HG02840 (cell line): Measurements from ENCODE around the gene ATAD5.
"Not testable (repeated sequence)": the region's sequence is repeated elsewhere in the genome, so short reads cannot be mapped to it uniquely, and the experiment has no call there.

Experiments used
- ATAC-seq: cut with Tn5 transposase; IDR thresholded peaks from one replicate; pipeline ENCODE4 v1.9.1; 2021; ENCODE audit warnings: mild to moderate bottlenecking, moderate library complexity, moderate number of reproducible peaks; ENCODE audit not compliant: unreplicated experiment, low FRiP score

The ATAD5 gene

GRCh38 chr17:30908717-30909420 lies 77.1 kb downstream of the ATAD5 start:
- ATAC-seq, result no peak

- ATAC-seq, result not testable (repeated sequence)
Observed at GRCh38 chr17:30910151-30910550, 78.4 kb downstream of the ATAD5 start.

GRCh38 chr17:30913955-30914354 lies 82.2 kb downstream of the ATAD5 start:
- ATAC-seq, result no peak

- ATAC-seq, result no peak
Observed at GRCh38 chr17:30915833-30916611, 84.3 kb downstream of the ATAD5 start.

GRCh38 chr17:30917050-30917449 lies 85.3 kb downstream of the ATAD5 start:
- ATAC-seq, result no peak

- ATAC-seq, result no peak
Observed at GRCh38 chr17:30920282-30920681, 88.5 kb downstream of the ATAD5 start.

- no peak for ATAC-seq
Observed at GRCh38 chr17:30920683-30921543, 89.1 kb downstream of the ATAD5 start.

GRCh38 chr17:30921544-30922196 lies 89.9 kb downstream of the ATAD5 start, which contains the start of gene ADAP2:
Gene ADAP2 (plus strand): TSS chr17:30921945. CDS start chr17:30922015, 70 bp downstream.
- no peak for ATAC-seq

GRCh38 chr17:30922235-30923030 lies 90.7 kb downstream of the ATAD5 start:
- no peak for ATAC-seq

GRCh38 chr17:30924341-30924740 lies 92.6 kb downstream of the ATAD5 start:
- no peak for ATAC-seq

- ATAC-seq, result no peak
Observed at GRCh38 chr17:30926516-30926915, 94.8 kb downstream of the ATAD5 start.

- no peak for ATAC-seq
Observed at GRCh38 chr17:30927756-30928155, 96.0 kb downstream of the ATAD5 start.

GRCh38 chr17:30928584-30928983 lies 96.8 kb downstream of the ATAD5 start:
- ATAC-seq, result no peak

GRCh38 chr17:30929081-30929633 lies 97.4 kb downstream of the ATAD5 start:
- ATAC-seq, result no peak

- not testable (repeated sequence) for ATAC-seq
Observed at GRCh38 chr17:30929861-30930260, 98.1 kb downstream of the ATAD5 start.

GRCh38 chr17:30930495-30930894 lies 98.7 kb downstream of the ATAD5 start:
- ATAC-seq, result no peak

GRCh38 chr17:30931582-30931981 lies 99.8 kb downstream of the ATAD5 start:
- not testable (repeated sequence) for ATAC-seq

GRCh38 chr17:30933966-30934365 lies 102.2 kb downstream of the ATAD5 start:
- ATAC-seq, result no peak

GRCh38 chr17:30939051-30939689 lies 107.4 kb downstream of the ATAD5 start:
- ATAC-seq, result no peak
